WERI-Rb-1 (cell line): ENCODE results near the gene C12orf57.
A peak's percentile ranks its signal among the peaks of the same experiment; 100 is the strongest.

Experiments
- DNase-seq: peaks from one replicate; pipeline ENCODE4 v3.0.0-alpha.2; 2020
- H3K27ac ChIP-seq: fragments of 250-450 bp; sonication (Bioruptor Pico); 2 replicates; pipeline ENCODE4 v1.5.1; 2020; ENCODE audit warnings: mild to moderate bottlenecking, moderate library complexity
- H3K27me3 ChIP-seq: fragments of 250-450 bp; sonication (Bioruptor Pico); 2 replicates; pipeline ENCODE4 v1.5.1; 2021; ENCODE audit warnings: mild to moderate bottlenecking, low read depth, moderate library complexity; ENCODE audit not compliant: insufficient read depth, severe bottlenecking
- H3K36me3 ChIP-seq: fragments of 250-450 bp; sonication (Bioruptor Pico); 2 replicates; pipeline ENCODE4 v1.5.1; 2020; ENCODE audit warnings: mild to moderate bottlenecking, moderate library complexity
- H3K4me3 ChIP-seq: 2 replicates; pipeline ENCODE4 v1.5.1; 2011; ENCODE audit warnings: low read depth, mild to moderate bottlenecking, control low read depth, low read length
- H3K9me3 ChIP-seq: fragments of 250-450 bp; sonication (Bioruptor Pico); 2 replicates; pipeline ENCODE4 v1.5.1; 2021; ENCODE audit warnings: mild to moderate bottlenecking, moderate library complexity; ENCODE audit not compliant: severe bottlenecking
- TF ChIP-seq, protein P1 (sequence below): IDR thresholded peaks from 2 replicates; pipeline ENCODE4 v1.5.1; 2011; ENCODE audit warnings: low read depth, mild to moderate bottlenecking, control low read depth, inconsistent platforms, low read length

Gene C12orf57

GRCh38 chr12:6958609-6959057, 14.8 kb downstream of the C12orf57 start:
- Histone ChIP-seq H3K9me3 (no peaks in the 10 kb centered on the region), H3K4me3 (no peak overlapping the region), H3K27ac (no peak overlapping the region), H3K27me3 (no peaks in the 10 kb centered on the region), H3K36me3 (no peaks in the 10 kb centered on the region)
- TF ChIP-seq, protein P1, sequence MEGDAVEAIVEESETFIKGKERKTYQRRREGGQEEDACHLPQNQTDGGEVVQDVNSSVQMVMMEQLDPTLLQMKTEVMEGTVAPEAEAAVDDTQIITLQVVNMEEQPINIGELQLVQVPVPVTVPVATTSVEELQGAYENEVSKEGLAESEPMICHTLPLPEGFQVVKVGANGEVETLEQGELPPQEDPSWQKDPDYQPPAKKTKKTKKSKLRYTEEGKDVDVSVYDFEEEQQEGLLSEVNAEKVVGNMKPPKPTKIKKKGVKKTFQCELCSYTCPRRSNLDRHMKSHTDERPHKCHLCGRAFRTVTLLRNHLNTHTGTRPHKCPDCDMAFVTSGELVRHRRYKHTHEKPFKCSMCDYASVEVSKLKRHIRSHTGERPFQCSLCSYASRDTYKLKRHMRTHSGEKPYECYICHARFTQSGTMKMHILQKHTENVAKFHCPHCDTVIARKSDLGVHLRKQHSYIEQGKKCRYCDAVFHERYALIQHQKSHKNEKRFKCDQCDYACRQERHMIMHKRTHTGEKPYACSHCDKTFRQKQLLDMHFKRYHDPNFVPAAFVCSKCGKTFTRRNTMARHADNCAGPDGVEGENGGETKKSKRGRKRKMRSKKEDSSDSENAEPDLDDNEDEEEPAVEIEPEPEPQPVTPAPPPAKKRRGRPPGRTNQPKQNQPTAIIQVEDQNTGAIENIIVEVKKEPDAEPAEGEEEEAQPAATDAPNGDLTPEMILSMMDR, result no peak
- DNase-seq, result no peak

DNA sequence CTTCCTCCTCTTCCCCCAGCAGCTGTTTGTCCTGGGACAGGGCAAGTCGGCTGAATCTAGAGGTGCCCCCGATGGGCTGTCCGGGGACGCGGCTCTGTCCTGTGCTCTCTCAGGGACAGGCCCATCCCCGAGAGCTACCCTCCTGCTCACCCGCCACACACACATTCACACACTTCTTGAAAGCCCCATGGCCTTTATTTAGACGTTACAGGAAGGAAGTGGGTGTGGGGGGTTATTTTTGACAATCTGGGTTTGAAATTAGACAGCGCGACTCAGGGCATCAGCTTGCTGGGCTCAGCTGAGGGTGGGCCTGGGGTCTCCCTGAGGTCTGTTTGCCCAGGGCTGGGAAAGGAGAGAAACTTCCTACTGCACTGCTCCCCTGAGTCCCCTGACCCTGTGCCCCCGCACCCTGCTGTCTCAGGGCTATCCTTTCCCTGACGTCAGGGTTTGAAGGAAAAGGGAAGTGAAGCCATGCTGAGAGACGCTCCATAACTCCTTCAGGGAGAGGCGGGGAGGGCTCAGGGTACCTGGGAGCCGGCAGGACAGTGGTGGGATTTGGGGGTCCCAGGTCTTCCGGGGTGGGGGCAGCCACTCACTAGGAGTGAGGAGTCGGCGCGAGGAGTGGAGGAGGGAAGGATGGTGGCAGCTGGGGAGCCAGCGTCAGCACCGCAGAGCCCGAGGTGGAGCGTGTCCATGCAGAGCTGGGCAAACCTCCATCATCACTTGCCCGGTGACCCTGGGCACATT, 15.4 kb downstream of the C12orf57 start:
- no peak overlapping the region for H3K4me3 ChIP-seq
- H3K36me3 ChIP-seq, result peaks cover 4% of the 10 kb centered on the region
- H3K27ac ChIP-seq, result no peak overlapping the region
- no peaks in the 10 kb centered on the region for H3K27me3 ChIP-seq
- TF ChIP-seq, protein P1, result no peak
- H3K9me3 ChIP-seq, result no peaks in the 10 kb centered on the region
- no peak for DNase-seq

DNA sequence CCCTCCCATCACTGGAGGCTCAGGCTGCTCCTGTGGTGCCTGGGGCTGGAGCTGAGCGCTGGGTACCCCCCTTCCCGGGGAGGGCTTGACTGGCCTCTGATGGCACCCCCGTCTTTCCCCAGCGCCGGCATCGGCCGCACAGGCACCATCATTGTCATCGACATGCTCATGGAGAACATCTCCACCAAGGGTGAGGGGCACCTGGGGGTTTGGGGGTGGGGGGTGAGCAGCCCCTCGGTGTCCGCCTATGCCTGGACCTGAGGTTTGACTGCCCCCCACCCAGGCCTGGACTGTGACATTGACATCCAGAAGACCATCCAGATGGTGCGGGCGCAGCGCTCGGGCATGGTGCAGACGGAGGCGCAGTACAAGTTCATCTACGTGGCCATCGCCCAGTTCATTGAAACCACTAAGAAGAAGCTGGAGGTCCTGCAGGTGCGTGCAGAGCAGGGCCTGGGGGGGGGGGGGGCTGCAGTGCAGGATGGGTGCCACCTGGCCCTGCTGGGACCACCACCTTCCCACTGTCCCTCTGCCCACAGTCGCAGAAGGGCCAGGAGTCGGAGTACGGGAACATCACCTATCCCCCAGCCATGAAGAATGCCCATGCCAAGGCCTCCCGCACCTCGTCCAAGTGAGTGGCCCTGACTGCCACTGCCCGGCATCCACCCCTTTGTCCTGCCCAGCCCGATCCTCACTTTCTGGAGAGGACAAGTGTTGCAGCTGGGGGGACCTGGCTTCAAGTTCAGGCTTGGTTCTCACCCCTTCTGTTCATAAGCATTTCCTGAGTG, 16.2 kb downstream of the C12orf57 start:
- no peak overlapping the region for H3K27ac ChIP-seq
- H3K36me3 ChIP-seq, result peaks cover 12% of the 10 kb centered on the region
- no peaks in the 10 kb centered on the region for H3K27me3 ChIP-seq
- TF ChIP-seq, protein P1, result no peak
- no peak for DNase-seq
- no peak overlapping the region for H3K4me3 ChIP-seq
- H3K9me3 ChIP-seq, result no peaks in the 10 kb centered on the region

GRCh38 chr12:6960593-6961277, 16.9 kb downstream of the C12orf57 start:
- Histone ChIP-seq H3K9me3 (no peaks in the 10 kb centered on the region), H3K4me3 (no peak overlapping the region), H3K27ac (peak overlapping the region; percentile 76), H3K36me3 (peaks cover 19% of the 10 kb centered on the region), H3K27me3 (no peaks in the 10 kb centered on the region)
- TF ChIP-seq, protein P1, result peak; percentile 60
- DNase-seq, result no peak

DNA sequence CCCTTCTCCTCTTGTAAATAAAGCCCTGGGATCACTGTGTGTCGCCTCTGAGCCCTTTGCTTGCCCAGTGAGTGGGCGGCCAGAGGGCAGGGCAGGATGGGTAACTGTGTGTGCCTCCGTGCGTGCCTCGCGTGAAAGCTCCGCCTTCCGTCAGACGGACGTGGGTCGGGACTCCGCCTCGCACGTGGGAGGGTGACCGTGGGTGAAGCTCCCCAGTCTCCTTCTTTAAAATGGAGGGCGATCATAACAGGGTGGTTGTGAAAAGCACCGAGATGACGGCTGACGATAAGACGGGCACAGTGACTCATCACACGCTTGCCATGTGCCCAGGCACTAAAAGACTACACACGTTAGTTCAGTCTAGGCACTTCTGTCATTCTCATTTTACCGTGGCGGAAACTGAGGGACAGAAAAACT, 17.5 kb downstream of the C12orf57 start:
- Histone ChIP-seq H3K36me3 (peaks cover 25% of the 10 kb centered on the region), H3K27ac (peak overlapping the region; percentile 76), H3K9me3 (no peaks in the 10 kb centered on the region), H3K27me3 (no peaks in the 10 kb centered on the region), H3K4me3 (peak overlapping the region; percentile 20)
- TF ChIP-seq, protein P1, result no peak
- DNase-seq, result no peak
